ENCODE data around the gene CLTB. TPM values are rescaled to one million over a fixed set of nuclear protein-coding genes. Genes with fewer than 3 reads are reported as not detected.

CLTB gene
- total RNA-seq, 2 donors from 2014 or later = 39.6 to 57.3 TPM

- no peak overlapping the region for H3K27ac ChIP-seq
- no peak for TF ChIP-seq POLR2A (IDR thresholded peaks at IDR 0.05)
- TF ChIP-seq, protein P1, sequence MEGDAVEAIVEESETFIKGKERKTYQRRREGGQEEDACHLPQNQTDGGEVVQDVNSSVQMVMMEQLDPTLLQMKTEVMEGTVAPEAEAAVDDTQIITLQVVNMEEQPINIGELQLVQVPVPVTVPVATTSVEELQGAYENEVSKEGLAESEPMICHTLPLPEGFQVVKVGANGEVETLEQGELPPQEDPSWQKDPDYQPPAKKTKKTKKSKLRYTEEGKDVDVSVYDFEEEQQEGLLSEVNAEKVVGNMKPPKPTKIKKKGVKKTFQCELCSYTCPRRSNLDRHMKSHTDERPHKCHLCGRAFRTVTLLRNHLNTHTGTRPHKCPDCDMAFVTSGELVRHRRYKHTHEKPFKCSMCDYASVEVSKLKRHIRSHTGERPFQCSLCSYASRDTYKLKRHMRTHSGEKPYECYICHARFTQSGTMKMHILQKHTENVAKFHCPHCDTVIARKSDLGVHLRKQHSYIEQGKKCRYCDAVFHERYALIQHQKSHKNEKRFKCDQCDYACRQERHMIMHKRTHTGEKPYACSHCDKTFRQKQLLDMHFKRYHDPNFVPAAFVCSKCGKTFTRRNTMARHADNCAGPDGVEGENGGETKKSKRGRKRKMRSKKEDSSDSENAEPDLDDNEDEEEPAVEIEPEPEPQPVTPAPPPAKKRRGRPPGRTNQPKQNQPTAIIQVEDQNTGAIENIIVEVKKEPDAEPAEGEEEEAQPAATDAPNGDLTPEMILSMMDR (IDR thresholded peaks at IDR 0.05) = no peak
- no peaks in the 10 kb centered on the region for H3K9me3 ChIP-seq
- H3K4me3 ChIP-seq = no peak overlapping the region
- no peaks in the 10 kb centered on the region for H3K4me1 ChIP-seq
- no peak for DNase-seq
- no peaks in the 10 kb centered on the region for H3K27me3 ChIP-seq
- 84 to 92% methylated on average over 4 to 6 of the region's 6 CpGs for WGBS, 2 donors
- H3K36me3 ChIP-seq (replicated peaks in 1 of 2; ENCODE audit: insufficient read depth in 1 of 2, low read depth in 2 of 2) = peaks cover 0 to 5% of the 10 kb centered on the region in 2 donors
- no peak for ATAC-seq
- intact Hi-C loops (cut with DNase I) = no loop called here
These were observed 8.7 kb downstream of the CLTB start for GRCh38 chr5:176407456-176408251.

- ATAC-seq (no peak), DNase-seq (no peak)
- intact Hi-C loops (cut with DNase I) = no loop called here
- Histone ChIP-seq H3K9me3 (no peaks in the 10 kb centered on the region), H3K27me3 (no peaks in the 10 kb centered on the region), H3K4me3 (no peak overlapping the region), H3K27ac (no peak overlapping the region), H3K36me3 (replicated peaks in 1 of 2; ENCODE audit: insufficient read depth in 1 of 2, low read depth in 2 of 2) (peaks cover 0 to 5% of the 10 kb centered on the region in 2 donors), H3K4me1 (no peaks in the 10 kb centered on the region)
- no peak for TF ChIP-seq POLR2A (IDR thresholded peaks at IDR 0.05)
- TF ChIP-seq, protein P1 (IDR thresholded peaks at IDR 0.05) = no peak
- 88 to 91% methylated on average over 4 to 9 of the region's 9 CpGs for WGBS, 2 donors
These were observed 9.8 kb downstream of the CLTB start for GRCh38 chr5:176406436-176407052.

- Histone ChIP-seq H3K4me3 (no peak overlapping the region), H3K27me3 (no peaks in the 10 kb centered on the region), H3K36me3 (replicated peaks in 1 of 2; ENCODE audit: insufficient read depth in 1 of 2, low read depth in 2 of 2) (peaks cover 0 to 5% of the 10 kb centered on the region in 2 donors), H3K27ac (no peak overlapping the region), H3K9me3 (no peaks in the 10 kb centered on the region), H3K4me1 (no peaks in the 10 kb centered on the region)
- TF ChIP-seq POLR2A (IDR thresholded peaks at IDR 0.05) = no peak
- TF ChIP-seq, protein P1 (IDR thresholded peaks at IDR 0.05) = no peak
- DNase-seq (no peak), ATAC-seq (no peak)
- intact Hi-C loops (cut with DNase I) = no loop called here
- WGBS, 2 donors = 84 to 94% methylated on average over 13 to 20 of the region's 20 CpGs
These were observed 10.5 kb downstream of the CLTB start for GRCh38 chr5:176405656-176406435.

DNA sequence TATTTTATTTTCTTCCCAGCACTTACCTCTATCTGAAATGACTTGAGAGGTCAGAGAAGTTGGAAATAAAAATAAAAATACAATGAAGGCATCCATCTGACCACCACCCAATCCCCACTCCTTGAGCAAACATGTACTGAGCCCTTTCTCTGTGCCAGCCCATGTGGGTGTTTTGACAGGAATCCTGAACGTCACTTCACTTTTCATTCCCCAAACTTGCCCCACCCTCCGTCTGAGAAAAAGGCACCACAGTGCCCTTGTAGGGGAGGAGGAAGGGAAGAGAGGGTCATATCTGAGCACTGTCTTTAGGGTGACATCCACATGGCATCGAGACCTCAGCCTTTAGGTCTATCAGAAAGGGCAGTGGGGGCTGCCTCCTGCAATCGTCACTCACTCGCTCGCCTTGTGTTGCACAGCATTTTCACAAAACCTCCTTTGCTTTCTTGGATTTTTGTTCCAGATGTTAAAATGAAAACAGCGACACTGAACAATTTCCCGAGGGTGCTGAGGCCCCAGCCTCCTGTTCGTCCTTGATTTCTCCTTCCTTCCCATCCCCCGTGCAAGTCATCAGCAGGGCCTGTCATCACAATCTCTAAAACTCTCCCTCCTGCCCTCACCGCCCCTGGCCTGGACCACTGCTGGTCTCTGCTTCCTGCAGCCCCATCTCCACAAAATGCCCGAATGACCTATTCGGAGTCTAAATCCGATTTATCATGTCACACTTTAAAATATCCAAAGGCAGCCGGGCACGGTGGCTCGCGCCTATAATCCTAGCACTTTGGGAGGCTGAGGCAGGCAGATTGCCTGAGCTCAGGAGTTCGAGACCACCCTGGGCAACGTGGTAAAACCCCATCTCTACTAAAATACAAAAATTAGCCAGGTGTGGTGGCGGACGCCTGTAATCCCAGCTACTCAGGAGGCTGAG, 14.8 kb downstream of the CLTB start:
- Histone ChIP-seq H3K4me1 (no peaks in the 10 kb centered on the region), H3K27me3 (no peaks in the 10 kb centered on the region), H3K36me3 (replicated peaks in 1 of 2; ENCODE audit: insufficient read depth in 1 of 2, low read depth in 2 of 2) (no peaks in the 10 kb centered on the region), H3K27ac (no peak overlapping the region), H3K4me3 (no peak overlapping the region), H3K9me3 (no peaks in the 10 kb centered on the region)
- WGBS, 2 donors = 86 to 88% methylated on average over 22 of the region's 22 CpGs
- ATAC-seq (no peak), DNase-seq (no peak)
- TF ChIP-seq POLR2A (IDR thresholded peaks at IDR 0.05) = no peak
- TF ChIP-seq, protein P1 (IDR thresholded peaks at IDR 0.05) = no peak
- intact Hi-C loops (cut with DNase I) = no loop called here

All from body of pancreas (tissue), 4 donors.